ENCODE data around the gene LIN28A.

The LIN28A gene

GRCh38 chr1:26409191-26409807 lies 1.3 kb upstream of the LIN28A start:
- ChIA-PET CTCF (interaction anchor here (0.5 to 4.8 kb wide), 2 partner anchors 8 to 27 kb away, joined by 3 to 39 read pairs; no protein-coding TSS in a partner anchor), POLR2A (interaction anchor here (0.7 to 1.0 kb wide), 2 partner anchors 23 to 29 kb away, joined by 3 to 7 read pairs; partner anchors contain the start of gene DHDDS)
- Histone ChIP-seq H3K27ac (ENCODE audit: extremely low read depth, low read depth, low read length) (no peak overlapping the region), H3K36me3 (ENCODE audit: control insufficient read depth in 2 of 2, insufficient read depth in 1 of 2, low read length in 2 of 2) (no peaks in the 10 kb centered on the region), H3K4me1 (ENCODE audit: control insufficient read depth, insufficient read depth, low read length) (no peaks in the 10 kb centered on the region), H3K4me3 (ENCODE audit: low read depth, low read length) (no peak overlapping the region), H3K9me3 (ENCODE audit: control insufficient read depth, insufficient read depth, low read depth, low read length) (no peaks in the 10 kb centered on the region)
- TF ChIP-seq ZNF560 (tag by site-specific recombination; IDR thresholded peaks at IDR 0.05; ENCODE audit: borderline replicate concordance) (no peak), ZNF280D (tag by site-specific recombination; IDR thresholded peaks at IDR 0.05) (no peak), CTCF (tag by site-specific recombination; IDR thresholded peaks at IDR 0.05) (no peak), ZBTB26 (tag by site-specific recombination; optimal IDR thresholded peaks at IDR 0.05) (no peak), PRDM4 (tag by site-specific recombination; IDR thresholded peaks at IDR 0.05) (no peak), SP2 (tag by site-specific recombination; IDR thresholded peaks at IDR 0.05) (no peak), ZNF214 (tag by site-specific recombination; IDR thresholded peaks at IDR 0.05; ENCODE audit: borderline replicate concordance) (no peak)

- CTCF ChIA-PET = no interaction called here
- H3K4me1 ChIP-seq (ENCODE audit: control insufficient read depth, insufficient read depth, low read length) = no peaks in the 10 kb centered on the region
- H3K27ac ChIP-seq (ENCODE audit: extremely low read depth, low read depth, low read length) = no peak overlapping the region
- no peaks in the 10 kb centered on the region for H3K9me3 ChIP-seq (ENCODE audit: control insufficient read depth, insufficient read depth, low read depth, low read length)
- POLR2A ChIA-PET = no interaction called here
- H3K36me3 ChIP-seq (ENCODE audit: control insufficient read depth in 2 of 2, insufficient read depth in 1 of 2, low read length in 2 of 2) = no peaks in the 10 kb centered on the region
- TF ChIP-seq ZNF514 (tag by site-specific recombination; IDR thresholded peaks at IDR 0.05) (no peak), ZNF776 (tag by site-specific recombination; IDR thresholded peaks at IDR 0.05; ENCODE audit: borderline replicate concordance) (no peak), ZNF843 (tag by site-specific recombination; IDR thresholded peaks at IDR 0.05) (no peak), ZNF521 (tag by site-specific recombination; IDR thresholded peaks at IDR 0.05) (no peak), ZNF341 (tag by site-specific recombination; IDR thresholded peaks at IDR 0.05; ENCODE audit: low read depth) (no peak), ZNF623 (tag by site-specific recombination; IDR thresholded peaks at IDR 0.05) (no peak), ZFP3 (tag by site-specific recombination; IDR thresholded peaks at IDR 0.05; ENCODE audit: low read depth) (no peak), ZNF404 (tag by site-specific recombination; IDR thresholded peaks at IDR 0.05) (no peak), KLF10 (tag by site-specific recombination; IDR thresholded peaks at IDR 0.05) (no peak), ZBTB17 (tag by site-specific recombination; IDR thresholded peaks at IDR 0.05) (no peak), ZNF266 (tag by site-specific recombination; IDR thresholded peaks at IDR 0.05; ENCODE audit: low read depth) (no peak), ZNF202 (tag by site-specific recombination; IDR thresholded peaks at IDR 0.05; ENCODE audit: borderline replicate concordance) (no peak), ZFHX2 (tag by site-specific recombination; conservative IDR thresholded peaks at IDR 0.05) (no peak)
- no peak overlapping the region for H3K4me3 ChIP-seq (ENCODE audit: low read depth, low read length)
Measured at GRCh38 chr1:26411624-26412074, 1.0 kb downstream of the LIN28A start.

Measured in HEK293 (cell line).